IPS-20b (cell line): ENCODE measurements around the gene SLC1A7.

Source experiments
- H3K27ac ChIP-seq: one replicate; pipeline ENCODE4 v1.5.1; 2013; ENCODE audit warnings: low read length
- H3K27me3 ChIP-seq: 2 replicates; pipeline ENCODE4 v1.6.1; 2013; ENCODE audit warnings: mild to moderate bottlenecking, low read length, inconsistent platforms; ENCODE audit not compliant: insufficient read depth
- H3K36me3 ChIP-seq: 2 replicates; pipeline ENCODE4 v1.6.1; 2013; ENCODE audit warnings: low read depth, mild to moderate bottlenecking, inconsistent platforms, low read length, moderate library complexity; ENCODE audit not compliant: insufficient read depth
- H3K4me1 ChIP-seq: 2 replicates; pipeline ENCODE4 v1.6.1; 2013; ENCODE audit warnings: mild to moderate bottlenecking, control low read depth, inconsistent platforms, low read length, moderate library complexity; ENCODE audit not compliant: insufficient read depth
- H3K4me3 ChIP-seq: 2 replicates; pipeline ENCODE4 v1.5.1; 2013; ENCODE audit warnings: mild to moderate bottlenecking, low read length, inconsistent platforms
- H3K9ac ChIP-seq: 2 replicates; pipeline ENCODE4 v1.6.1; 2013; ENCODE audit warnings: low read depth, mild to moderate bottlenecking, inconsistent platforms, low read length, moderate library complexity
- H3K9me3 ChIP-seq: 2 replicates; pipeline ENCODE4 v1.6.1; 2013; ENCODE audit warnings: mild to moderate bottlenecking, low read depth, low read length, inconsistent platforms; ENCODE audit not compliant: insufficient read depth

SLC1A7 gene

GRCh38 chr1:53141487-53142055, 867 bp downstream of the SLC1A7 start:
- Histone ChIP-seq H3K27ac (no peak overlapping the region), H3K4me1 (no peaks in the 10 kb centered on the region), H3K36me3 (no peaks in the 10 kb centered on the region), H3K4me3 (no peak overlapping the region), H3K27me3 (no peaks in the 10 kb centered on the region), H3K9me3 (peaks cover 11% of the 10 kb centered on the region), H3K9ac (no peak overlapping the region)

- no peaks in the 10 kb centered on the region for H3K4me1 ChIP-seq
- H3K27me3 ChIP-seq, result no peaks in the 10 kb centered on the region
- H3K9ac ChIP-seq, result no peak overlapping the region
- peaks cover 11% of the 10 kb centered on the region for H3K9me3 ChIP-seq
- no peak overlapping the region for H3K27ac ChIP-seq
- no peaks in the 10 kb centered on the region for H3K36me3 ChIP-seq
- H3K4me3 ChIP-seq, result no peak overlapping the region
Observed at GRCh38 chr1:53140451-53140850, 2.0 kb downstream of the SLC1A7 start.

GRCh38 chr1:53139951-53140361, 2.5 kb downstream of the SLC1A7 start:
- no peak overlapping the region for H3K4me3 ChIP-seq
- no peaks in the 10 kb centered on the region for H3K4me1 ChIP-seq
- H3K9ac ChIP-seq, result no peak overlapping the region
- H3K36me3 ChIP-seq, result no peaks in the 10 kb centered on the region
- H3K9me3 ChIP-seq, result peaks cover 11% of the 10 kb centered on the region
- H3K27me3 ChIP-seq, result no peaks in the 10 kb centered on the region
- no peak overlapping the region for H3K27ac ChIP-seq

DNA sequence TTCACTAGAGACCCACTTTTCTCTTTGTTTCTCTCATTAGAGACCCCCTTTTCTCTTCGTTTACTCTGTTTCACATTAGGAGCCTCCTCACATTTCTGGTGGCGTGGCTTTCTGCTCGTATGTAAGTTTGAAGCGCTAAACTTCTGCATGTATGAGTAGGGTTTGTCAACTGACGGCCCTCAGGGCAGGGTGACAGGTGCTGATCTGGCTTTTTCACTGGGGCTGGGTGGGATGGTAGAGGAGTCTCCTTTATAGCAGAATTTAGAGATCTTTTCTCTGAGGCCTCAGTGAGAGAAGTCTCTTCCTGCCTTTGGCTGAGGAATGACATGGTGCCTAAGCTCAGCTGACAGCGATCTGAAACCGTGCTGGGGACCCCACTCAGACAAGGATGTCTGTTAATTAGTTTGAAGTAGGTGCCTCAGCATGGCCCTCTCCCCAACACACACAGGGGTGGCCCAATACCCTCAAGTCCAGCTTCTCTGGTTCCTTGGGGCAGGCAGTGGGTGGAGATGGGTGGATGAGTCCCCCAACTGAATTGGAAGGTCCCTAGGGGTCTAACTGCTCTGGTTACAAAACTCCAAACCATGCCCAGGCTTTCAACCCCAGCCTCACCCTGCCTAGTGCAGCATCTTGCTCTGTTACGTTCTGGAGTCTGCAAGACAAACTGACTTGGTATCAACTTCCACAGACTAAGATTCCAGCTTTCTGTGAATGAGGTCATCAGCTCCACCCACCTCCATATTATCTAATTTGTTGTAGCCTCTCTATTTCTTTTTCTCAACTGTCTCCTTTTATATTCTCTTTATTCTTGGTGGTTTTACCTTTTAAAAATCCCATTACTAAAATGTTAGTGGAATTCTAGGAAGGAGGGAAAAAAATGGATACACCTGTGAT, 3.2 kb downstream of the SLC1A7 start:
- Histone ChIP-seq H3K4me1 (no peaks in the 10 kb centered on the region), H3K27ac (no peak overlapping the region), H3K9ac (no peak overlapping the region)

DNA sequence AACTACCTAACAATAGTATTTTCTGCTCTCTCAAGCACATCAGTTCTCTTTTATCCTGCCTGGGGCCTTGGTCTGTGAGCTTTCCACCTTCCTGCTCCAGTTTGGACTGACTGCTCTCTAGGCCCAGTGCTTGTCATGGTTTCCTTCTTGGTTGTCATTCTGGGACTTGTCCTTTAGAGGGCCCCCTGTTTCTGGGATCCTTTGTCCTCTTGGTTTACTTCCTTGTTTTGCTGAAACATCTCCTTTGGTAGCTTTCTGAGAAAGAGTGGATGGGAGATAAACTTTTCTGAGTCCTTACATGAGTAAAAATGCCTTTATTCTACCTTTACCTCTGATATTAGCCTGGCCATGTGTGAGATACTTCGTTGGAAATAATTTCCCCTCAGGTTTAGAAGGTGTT, 4.7 kb downstream of the SLC1A7 start:
- no peak overlapping the region for H3K4me3 ChIP-seq
- H3K36me3 ChIP-seq, result no peaks in the 10 kb centered on the region
- no peaks in the 10 kb centered on the region for H3K4me1 ChIP-seq
- H3K27ac ChIP-seq, result no peak overlapping the region
- peaks cover 11% of the 10 kb centered on the region for H3K9me3 ChIP-seq
- no peaks in the 10 kb centered on the region for H3K27me3 ChIP-seq
- no peak overlapping the region for H3K9ac ChIP-seq

More for the DNA sequence above, 3.2 kb downstream of the SLC1A7 start:
- H3K9me3 ChIP-seq, result peaks cover 11% of the 10 kb centered on the region
- no peaks in the 10 kb centered on the region for H3K36me3 ChIP-seq
- H3K27me3 ChIP-seq, result no peaks in the 10 kb centered on the region
- H3K4me3 ChIP-seq, result no peak overlapping the region

DNA sequence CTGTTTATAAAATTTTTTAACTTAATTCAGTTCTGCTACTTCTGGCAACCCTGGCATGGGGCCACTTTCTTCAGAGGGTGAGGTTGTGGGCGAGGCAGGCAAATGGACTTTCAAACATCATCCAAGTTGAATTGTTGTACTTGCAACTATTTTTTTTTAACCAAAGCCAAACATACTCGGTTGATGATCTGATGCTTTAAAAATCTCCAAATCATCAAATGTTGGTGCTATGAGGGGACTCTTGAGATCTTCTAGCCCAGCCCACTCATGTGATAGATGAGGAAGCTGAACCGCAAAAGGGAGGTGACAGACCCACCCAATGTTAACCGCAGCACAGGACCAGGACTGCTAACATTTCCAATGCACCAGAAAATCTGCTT, 6.7 kb downstream of the SLC1A7 start:
- Histone ChIP-seq H3K4me1 (no peaks in the 10 kb centered on the region), H3K4me3 (no peak overlapping the region), H3K27me3 (no peaks in the 10 kb centered on the region), H3K9me3 (peaks cover 11% of the 10 kb centered on the region), H3K27ac (no peak overlapping the region), H3K36me3 (no peaks in the 10 kb centered on the region), H3K9ac (no peak overlapping the region)

DNA sequence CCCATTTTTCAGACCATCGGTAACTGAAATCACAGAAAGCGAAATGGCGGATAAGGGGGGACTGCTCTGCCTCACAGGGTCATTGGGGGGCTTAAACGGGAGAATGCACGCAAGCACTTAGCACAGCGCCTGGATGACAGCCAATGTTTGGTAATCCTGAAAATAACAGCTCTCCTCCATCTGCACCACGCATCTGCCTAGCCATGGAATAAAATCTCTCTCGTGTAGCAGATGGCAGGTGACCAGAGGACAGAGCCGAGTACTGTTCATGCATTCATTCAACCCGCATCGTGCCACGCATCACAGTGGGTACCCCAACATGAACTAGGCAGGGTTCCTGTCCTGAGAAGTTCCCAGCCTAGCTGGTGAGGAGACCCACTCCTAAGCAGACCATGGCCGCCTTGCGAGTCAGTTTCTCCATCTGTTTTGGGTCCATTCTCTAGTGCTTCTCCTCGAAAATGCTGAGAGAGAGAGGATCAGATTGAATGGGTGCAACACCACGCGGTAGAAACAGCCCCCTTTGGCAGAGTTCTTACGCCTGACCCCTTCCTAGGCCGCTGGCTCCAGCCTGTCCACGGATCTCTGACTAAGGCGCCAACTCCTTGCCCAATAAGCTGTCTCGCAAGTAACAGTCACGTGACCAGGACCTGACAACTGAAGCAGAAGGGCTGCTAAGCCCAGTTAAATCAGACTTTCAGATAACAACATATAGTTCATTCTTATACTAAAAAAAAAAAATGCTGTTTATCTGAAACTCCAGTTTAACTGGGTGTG, 7.3 kb downstream of the SLC1A7 start:
- H3K36me3 ChIP-seq, result no peaks in the 10 kb centered on the region
- H3K4me3 ChIP-seq, result no peak overlapping the region
- H3K4me1 ChIP-seq, result no peaks in the 10 kb centered on the region
- H3K27me3 ChIP-seq, result no peaks in the 10 kb centered on the region
- peaks cover 11% of the 10 kb centered on the region for H3K9me3 ChIP-seq
- H3K27ac ChIP-seq, result no peak overlapping the region
- no peak overlapping the region for H3K9ac ChIP-seq

DNA sequence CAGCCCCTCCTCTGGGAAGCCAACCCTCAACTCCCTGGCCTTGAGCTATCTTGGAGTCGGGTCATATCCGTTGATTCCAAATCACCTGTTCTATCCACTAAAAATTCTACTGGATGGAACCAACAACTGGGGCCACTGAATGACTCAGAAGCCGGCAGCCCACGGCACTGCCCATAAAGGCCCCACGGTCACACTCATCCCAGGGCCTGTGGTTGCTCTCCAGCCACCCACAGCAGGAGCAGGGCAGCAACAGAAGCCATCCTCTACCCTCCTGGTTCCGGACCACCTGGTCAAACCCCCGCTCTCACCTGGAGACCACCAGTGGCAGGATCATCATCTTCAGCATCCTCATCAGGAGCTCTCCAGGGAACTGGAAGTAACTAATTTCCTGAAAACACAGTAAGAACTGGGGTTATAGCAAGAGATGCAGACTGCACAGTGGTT, 8.4 kb downstream of the SLC1A7 start:
- Histone ChIP-seq H3K4me3 (no peak overlapping the region), H3K27ac (no peak overlapping the region)

GRCh38 chr1:53133261-53134041, 9.0 kb downstream of the SLC1A7 start:
- no peak overlapping the region for H3K4me3 ChIP-seq
- H3K9ac ChIP-seq, result no peak overlapping the region
- H3K9me3 ChIP-seq, result peaks cover 11% of the 10 kb centered on the region
- no peaks in the 10 kb centered on the region for H3K27me3 ChIP-seq
- no peak overlapping the region for H3K27ac ChIP-seq
- H3K36me3 ChIP-seq, result no peaks in the 10 kb centered on the region
- H3K4me1 ChIP-seq, result no peaks in the 10 kb centered on the region

More for the DNA sequence above, 8.4 kb downstream of the SLC1A7 start:
- no peaks in the 10 kb centered on the region for H3K36me3 ChIP-seq
- H3K9ac ChIP-seq, result no peak overlapping the region
- no peaks in the 10 kb centered on the region for H3K4me1 ChIP-seq
- H3K9me3 ChIP-seq, result peaks cover 11% of the 10 kb centered on the region
- H3K27me3 ChIP-seq, result no peaks in the 10 kb centered on the region

DNA sequence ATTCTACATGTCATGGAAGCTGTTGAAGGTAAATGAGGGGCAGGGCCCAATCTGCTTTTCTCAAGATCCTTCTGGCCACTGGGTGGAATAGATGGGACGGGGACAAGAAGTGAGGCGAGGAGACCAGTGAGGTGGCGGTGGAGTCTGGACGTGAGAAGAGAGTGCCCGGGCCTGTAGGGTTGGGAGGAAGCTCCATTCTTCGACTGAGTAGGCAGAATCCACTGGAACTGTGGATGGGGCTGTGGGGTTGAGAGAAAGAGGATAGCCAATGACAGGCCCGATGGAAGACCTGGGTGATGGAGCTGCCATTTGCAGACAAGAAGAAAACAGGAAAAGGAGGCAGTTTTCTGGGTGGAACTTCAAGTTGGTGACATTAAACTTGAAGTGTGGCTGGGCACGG, 10.3 kb downstream of the SLC1A7 start:
- Histone ChIP-seq H3K4me1 (no peaks in the 10 kb centered on the region), H3K36me3 (no peaks in the 10 kb centered on the region), H3K9ac (no peak overlapping the region), H3K27ac (no peak overlapping the region), H3K4me3 (no peak overlapping the region), H3K27me3 (no peaks in the 10 kb centered on the region), H3K9me3 (peaks cover under 1% of the 10 kb centered on the region)

DNA sequence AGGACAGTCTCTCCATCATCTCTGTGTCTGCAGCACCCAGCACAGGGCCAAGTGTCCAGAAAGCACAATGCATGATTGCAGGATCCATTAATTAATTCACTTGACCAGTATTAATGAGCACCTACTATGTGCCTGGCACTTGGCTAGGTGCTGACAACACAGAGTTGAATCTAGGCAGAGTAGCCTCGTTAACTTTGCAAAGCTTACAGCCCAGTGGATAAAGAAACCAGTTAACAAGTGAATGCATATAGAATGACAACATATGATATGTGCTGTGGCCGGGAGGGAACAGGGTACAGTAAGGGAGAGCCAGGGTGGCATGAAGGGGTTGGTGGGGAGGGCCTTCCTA, 10.9 kb downstream of the SLC1A7 start:
- no peaks in the 10 kb centered on the region for H3K9me3 ChIP-seq
- H3K9ac ChIP-seq, result no peak overlapping the region
- no peak overlapping the region for H3K27ac ChIP-seq
- no peaks in the 10 kb centered on the region for H3K4me1 ChIP-seq
- no peaks in the 10 kb centered on the region for H3K36me3 ChIP-seq
- H3K4me3 ChIP-seq, result no peak overlapping the region
- no peaks in the 10 kb centered on the region for H3K27me3 ChIP-seq
